K562 (cell line): ENCODE data around the gene ACTBL2. TPM values are rescaled to one million over a fixed set of nuclear protein-coding genes. Genes with fewer than 3 reads are reported as not detected.
A peak's percentile ranks its signal among the peaks of the same experiment; 100 is the strongest.

Experiments
- ATAC-seq: fragments of 200-7000 bp; cut with Tn5 transposase; 3 replicates; pipeline ENCODE4 v1.9.1; 2020; ENCODE audit warnings: moderate library complexity
- BruUV-seq: library from RNA; stranded (reverse); fragments of 400-500 nt; replicated peaks from 2 replicates; lab custom pipeline; 2021; lab: Mats Ljungman, UMichigan
- CTCF ChIA-PET: fragments of 300-600 bp; formaldehyde crosslinking; extraction: SDS; loops from one replicate; lab custom pipeline; 2021; ENCODE audit warnings: low intra/inter-chr PET ratio; lab: Yijun Ruan, JAX
- POLR2A ChIA-PET: fragments of 300-600, 350-650 bp; sonication (Branson Sonifier 250); formaldehyde crosslinking; extraction: SDS; loops from one replicate; lab custom pipeline; 2021; ENCODE audit warnings: antibody characterized with exemption, inconsistent platforms; lab: Yijun Ruan, JAX
- DNase-seq, 4 experiments: peaks; one replicate each; pipeline versions ENCODE4 v3.0.0 to v3.0.0-alpha.2; 2011 to 2018; ENCODE audit warnings: low spot score in 3 of 4, mixed read lengths in 3 of 4; ENCODE audit errors: extremely low read depth in 1 of 4
- FAIRE-seq: peaks from 2 replicates; lab custom pipeline; 2011; peaks lifted over from hg19 to GRCh38; lab: Jason Lieb, UNC
- H2AFZ ChIP-seq: 2 replicates; pipeline ENCODE4 v1.6.0; 2011; ENCODE audit warnings: low read depth, low read length, control low read depth, inconsistent platforms
- H3K27ac ChIP-seq: fragments of 200-600 bp; 3 replicates; pipeline ENCODE4 v1.8.0; 2011; ENCODE audit warnings: low read depth, mild to moderate bottlenecking, control low read depth, inconsistent platforms, low read length, moderate library complexity, mixed read lengths; ENCODE audit errors: extremely low read depth
- H3K27me3 ChIP-seq, 2 experiments: fragments of 300-600 bp in 1 of 2; 2 replicates in 1 of 2; 3 replicates in 1 of 2; pipeline versions ENCODE4 v1.6.0 to v1.8.0; 2011; ENCODE audit warnings: inconsistent platforms in 2 of 2, low read length in 2 of 2, mild to moderate bottlenecking in 1 of 2, mixed read lengths in 1 of 2, moderate library complexity in 1 of 2; ENCODE audit not compliant: control insufficient read depth in 2 of 2, insufficient read depth in 2 of 2
- H3K36me3 ChIP-seq: fragments of 300-600 bp; 3 replicates; pipeline ENCODE4 v1.8.0; 2011; ENCODE audit warnings: mild to moderate bottlenecking, low read length, inconsistent platforms; ENCODE audit not compliant: control insufficient read depth, insufficient read depth
- H3K4me1 ChIP-seq, 2 experiments: fragments of 200-600 bp in 1 of 2; replicated peaks in 1 of 2; 2 replicates in 1 of 2; 3 replicates in 1 of 2; pipeline versions ENCODE4 v1.5.1 to v1.8.0; 2011; ENCODE audit warnings: inconsistent platforms in 2 of 2, low read length in 2 of 2, mild to moderate bottlenecking in 1 of 2, mixed read lengths in 1 of 2, moderate library complexity in 1 of 2; ENCODE audit not compliant: control insufficient read depth in 2 of 2, insufficient read depth in 2 of 2
- H3K4me2 ChIP-seq: 2 replicates; pipeline ENCODE4 v1.6.1; 2011; ENCODE audit warnings: low read length, control low read depth, inconsistent platforms, mixed read lengths; ENCODE audit not compliant: insufficient read depth
- H3K4me3 ChIP-seq: fragments of 200-600 bp; sonication (generic), shearing (Covaris generic); 2 replicates; pipeline ENCODE4 v1.5.1; 2016; ENCODE audit warnings: control low read depth, inconsistent platforms
- H3K79me2 ChIP-seq: fragments of 200-600 bp; 3 replicates; pipeline ENCODE4 v1.8.0; 2011; ENCODE audit warnings: low read length, inconsistent platforms; ENCODE audit not compliant: control insufficient read depth, insufficient read depth
- H3K9ac ChIP-seq, 2 experiments: 2 replicates each; pipeline versions ENCODE4 v1.6.0 to v1.6.1; 2011; ENCODE audit warnings: low read depth in 2 of 2, low read length in 2 of 2, control low read depth in 1 of 2, inconsistent platforms in 1 of 2, mild to moderate bottlenecking in 1 of 2, mixed read lengths in 1 of 2; ENCODE audit not compliant: insufficient read depth in 1 of 2
- H3K9me1 ChIP-seq: one replicate; pipeline ENCODE4 v1.6.0; 2011; ENCODE audit warnings: inconsistent platforms, mild to moderate bottlenecking, low read length, moderate library complexity; ENCODE audit not compliant: control insufficient read depth, insufficient read depth
- H3K9me3 ChIP-seq: replicated peaks from 2 replicates; pipeline ENCODE4 v1.5.1; 2011; ENCODE audit warnings: low read depth, low read length, inconsistent platforms; ENCODE audit not compliant: control insufficient read depth, insufficient read depth
- H4K20me1 ChIP-seq: replicated peaks from 2 replicates; pipeline ENCODE4 v1.6.1; 2011; ENCODE audit warnings: low read length, inconsistent platforms, mixed read lengths; ENCODE audit not compliant: control insufficient read depth, insufficient read depth
- ATF7 ChIP-seq: fragments of 450-650 bp; IDR thresholded peaks from 2 replicates; pipeline ENCODE4 v1.7.1; 2014; ENCODE audit warnings: mild to moderate bottlenecking, moderate library complexity
- COPS2 ChIP-seq: fragments of 450-650 bp; conservative IDR thresholded peaks from 2 replicates; pipeline ENCODE4 v1.6.1; 2016; ENCODE audit warnings: mild to moderate bottlenecking, moderate library complexity
- EGR1 ChIP-seq: fragments of 450-650 bp; conservative IDR thresholded peaks from 2 replicates; pipeline ENCODE4 v1.6.1; 2017; ENCODE audit warnings: mild to moderate bottlenecking
- ETV1 ChIP-seq: fragments of 450-650 bp; conservative IDR thresholded peaks from 2 replicates; pipeline ENCODE4 v1.6.1; 2016; ENCODE audit warnings: missing genetic modification characterization, control low read depth, low read depth, missing compliant biosample characterization
- FOXA1 ChIP-seq: fragments of 450-650 bp; IDR thresholded peaks from 2 replicates; pipeline ENCODE4 v1.6.1; 2016; ENCODE audit warnings: mild to moderate bottlenecking, borderline replicate concordance
- MAFF ChIP-seq: IDR thresholded peaks from 2 replicates; pipeline ENCODE4 v1.6.1; 2012; ENCODE audit warnings: low read length, improper control_type of control experiment
- PTRF ChIP-seq: fragments of 450-650 bp; IDR thresholded peaks from 2 replicates; pipeline ENCODE4 v1.6.1; 2016; ENCODE audit warnings: mild to moderate bottlenecking, missing genetic modification characterization, missing compliant biosample characterization
- PYGO2 ChIP-seq: fragments of 450-650 bp; IDR thresholded peaks from 2 replicates; pipeline ENCODE4 v1.6.1; 2016; ENCODE audit warnings: mild to moderate bottlenecking, missing genetic modification characterization, moderate library complexity, missing compliant biosample characterization
- RAD21 ChIP-seq, 2 experiments: fragments of 250-450 bp in 1 of 2; fragments of 450-650 bp in 1 of 2; sonication (Bioruptor Pico) in 1 of 2; formaldehyde crosslinking in 1 of 2; IDR thresholded peaks in 1 of 2; conservative IDR thresholded peaks in 1 of 2; 2 replicates each; pipeline versions ENCODE4 v1.4.0 to v1.8.0; 2020 to 2022; ENCODE audit warnings: mild to moderate bottlenecking in 2 of 2, moderate library complexity in 1 of 2
- SNIP1 ChIP-seq: fragments of 450-650 bp; IDR thresholded peaks from 2 replicates; pipeline ENCODE4 v1.7.1; 2017; ENCODE audit warnings: low read depth, mild to moderate bottlenecking
- TBL1XR1 ChIP-seq, 2 experiments: IDR thresholded peaks; 2 replicates each; pipeline ENCODE4 v1.6.1; 2012; ENCODE audit warnings: improper control_type of control experiment in 2 of 2, low read length in 2 of 2, mild to moderate bottlenecking in 1 of 2
- ZFP1 ChIP-seq: fragments of 450-650 bp; formaldehyde crosslinking; IDR thresholded peaks from 2 replicates; pipeline ENCODE4 v1.4.0; 2020; ENCODE audit warnings: mild to moderate bottlenecking, mixed read lengths
- WGBS: fragments of 100-300 bp; shearing (Covaris generic); methylation state at CpG from one replicate; pipeline ENCODE4 v1.1.6; 2016; ENCODE audit warnings: low coverage, mixed read lengths; ENCODE audit not compliant: insufficient coverage; ENCODE audit errors: missing lambda C conversion rate; 5-methylcytosine and 5-hydroxymethylcytosine counted together
- in situ Hi-C: fragments of 300-500 bp; cut with MboI; formaldehyde crosslinking; loops from 4 replicates; pipeline ENCODE4 v1.15.0; 2018; ENCODE audit warnings: inconsistent platforms, mixed read lengths
- intact Hi-C: fragments of 100-400 bp; cut with micrococcal nuclease; formaldehyde crosslinking; loops from 2 replicates; pipeline ENCODE4 v1.14.2; 2022
- polyA plus RNA-seq, 8 experiments: library from polyadenylated mRNA; depleted of rRNA in 4 of 8; stranded (reverse) in 5 of 8; unstranded in 3 of 8; fragments of >200 nt; fragmentation: Nextera tagmentation in 2 of 8; fragmentation: Illumina TruSeq in 1 of 8; extraction: Ambion mirVana in 2 of 8; extraction: Trizol in 1 of 8; gene quantifications; 2 replicates each; pipeline versions ENCODE4 v1.2.1 to v1.2.3, GENCODE V29; 2011 to 2014; ENCODE audit warnings: inconsistent platforms in 1 of 8, missing spikeins in 1 of 8
- total RNA-seq, 7 experiments: library from RNA; depleted of rRNA in 6 of 7; stranded (reverse); fragments of >200 nt in 6 of 7; fragmentation: Illumina TruSeq in 2 of 7; extraction: Trizol in 2 of 7; gene quantifications; 2 replicates each; pipeline versions ENCODE4 v1.2.1 to v1.2.3, GENCODE V29; 2011 to 2021; ENCODE audit warnings: low replicate concordance in 1 of 7
- TF ChIP-seq, protein P1 (sequence below): sonication (generic); formaldehyde crosslinking; IDR thresholded peaks from 2 replicates; pipeline ENCODE4 v1.5.0; 2020; ENCODE audit warnings: missing genetic modification reagents
- TF ChIP-seq, protein P2 (sequence below), 2 experiments: IDR thresholded peaks; 2 replicates each; pipeline ENCODE4 v1.6.1; 2012; ENCODE audit warnings: improper control_type of control experiment in 2 of 2, low read depth in 2 of 2, low read length in 2 of 2, borderline replicate concordance in 1 of 2
- TF ChIP-seq, protein P3 (sequence below): fragments of 450-650 bp; formaldehyde crosslinking; IDR thresholded peaks from 2 replicates; pipeline ENCODE4 v1.4.0; 2020; ENCODE audit warnings: mild to moderate bottlenecking, moderate library complexity

The ACTBL2 gene
- total and polyA plus RNA-seq, 9 of the 15 experiments (the other 6 are each of a cell fraction or from before 2014, with no cell fraction given): not detected

DNA sequence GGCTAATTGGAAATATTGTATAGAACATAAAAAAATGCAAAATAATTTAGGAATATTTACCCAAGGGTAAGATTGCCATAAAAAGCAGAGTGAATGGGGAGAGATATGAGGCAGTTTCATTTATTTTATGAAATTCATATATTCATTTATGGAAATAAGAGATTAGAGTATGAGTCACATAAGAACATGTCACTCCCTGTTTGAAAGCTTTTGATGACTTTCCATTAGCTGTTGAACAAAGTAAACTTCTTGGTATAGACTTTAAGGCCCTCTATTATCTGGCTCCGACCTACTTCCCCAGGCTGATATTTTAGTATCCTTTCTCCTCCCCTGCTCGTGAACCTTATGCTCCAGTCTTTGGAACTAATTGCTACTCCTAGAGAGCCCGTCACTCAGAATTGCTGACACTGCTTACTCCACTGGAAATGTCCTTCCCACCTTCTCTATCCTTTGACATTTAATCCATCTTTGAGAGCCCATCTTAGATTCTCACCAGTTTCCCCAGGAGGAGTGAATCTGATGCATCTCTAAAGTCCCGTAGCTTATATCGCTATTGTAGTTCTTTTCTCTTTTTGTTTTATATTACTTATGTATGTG is 8.9 kb upstream of the ACTBL2 start:
- H3K79me2 ChIP-seq: no peaks in the 10 kb centered on the region
- intact Hi-C loops: loop anchor here (2.0 kb wide), 1 partner anchor 193 kb away; no protein-coding TSS in a partner anchor
- no peak overlapping the region for H3K4me3 ChIP-seq
- peaks cover 0 to 19% of the 10 kb centered on the region in 2 experiments; a peak in 4 of 5 replicates for H3K4me1 ChIP-seq
- DNase-seq (peak in 2 of 4 experiments; percentile 3 to 16), FAIRE-seq (no peak), ATAC-seq (no peak)
- H2AFZ ChIP-seq: no peak overlapping the region
- H3K9me1 ChIP-seq: no peaks in the 10 kb centered on the region
- no peaks in the 10 kb centered on the region for H4K20me1 ChIP-seq
- in situ Hi-C loops: loop anchor here (25.0 kb wide), 1 partner anchor 971 kb away; the partner anchor contains the start of gene PLK2
- 11% methylated on average over 5 of the region's 5 CpGs for WGBS
- no peaks in the 10 kb centered on the region for H3K9me3 ChIP-seq
- ChIA-PET POLR2A (no interaction called here), CTCF (no interaction called here)
- H3K4me2 ChIP-seq: no peak overlapping the region
- no peak overlapping the region for H3K9ac ChIP-seq
- no peaks in the 10 kb centered on the region for H3K27me3 ChIP-seq
- H3K36me3 ChIP-seq: no peaks in the 10 kb centered on the region
- no peak overlapping the region for H3K27ac ChIP-seq
- BruUV-seq: no TSS peak
- no peak for TF ChIP-seq TBL1XR1 (IDR thresholded peaks at IDR 0.05; ENCODE audit: low read length in 2 of 2)
- no peak for TF ChIP-seq COPS2
- no peak for TF ChIP-seq FOXA1
- no peak for TF ChIP-seq PYGO2 (tag)
- TF ChIP-seq, protein P1, sequence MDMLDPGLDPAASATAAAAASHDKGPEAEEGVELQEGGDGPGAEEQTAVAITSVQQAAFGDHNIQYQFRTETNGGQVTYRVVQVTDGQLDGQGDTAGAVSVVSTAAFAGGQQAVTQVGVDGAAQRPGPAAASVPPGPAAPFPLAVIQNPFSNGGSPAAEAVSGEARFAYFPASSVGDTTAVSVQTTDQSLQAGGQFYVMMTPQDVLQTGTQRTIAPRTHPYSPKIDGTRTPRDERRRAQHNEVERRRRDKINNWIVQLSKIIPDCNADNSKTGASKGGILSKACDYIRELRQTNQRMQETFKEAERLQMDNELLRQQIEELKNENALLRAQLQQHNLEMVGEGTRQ (CRISPR knock-in tag): no peak
- no peak for TF ChIP-seq SNIP1
- no peak for TF ChIP-seq EGR1
- TF ChIP-seq PTRF (tag): no peak
- TF ChIP-seq, protein P2, sequence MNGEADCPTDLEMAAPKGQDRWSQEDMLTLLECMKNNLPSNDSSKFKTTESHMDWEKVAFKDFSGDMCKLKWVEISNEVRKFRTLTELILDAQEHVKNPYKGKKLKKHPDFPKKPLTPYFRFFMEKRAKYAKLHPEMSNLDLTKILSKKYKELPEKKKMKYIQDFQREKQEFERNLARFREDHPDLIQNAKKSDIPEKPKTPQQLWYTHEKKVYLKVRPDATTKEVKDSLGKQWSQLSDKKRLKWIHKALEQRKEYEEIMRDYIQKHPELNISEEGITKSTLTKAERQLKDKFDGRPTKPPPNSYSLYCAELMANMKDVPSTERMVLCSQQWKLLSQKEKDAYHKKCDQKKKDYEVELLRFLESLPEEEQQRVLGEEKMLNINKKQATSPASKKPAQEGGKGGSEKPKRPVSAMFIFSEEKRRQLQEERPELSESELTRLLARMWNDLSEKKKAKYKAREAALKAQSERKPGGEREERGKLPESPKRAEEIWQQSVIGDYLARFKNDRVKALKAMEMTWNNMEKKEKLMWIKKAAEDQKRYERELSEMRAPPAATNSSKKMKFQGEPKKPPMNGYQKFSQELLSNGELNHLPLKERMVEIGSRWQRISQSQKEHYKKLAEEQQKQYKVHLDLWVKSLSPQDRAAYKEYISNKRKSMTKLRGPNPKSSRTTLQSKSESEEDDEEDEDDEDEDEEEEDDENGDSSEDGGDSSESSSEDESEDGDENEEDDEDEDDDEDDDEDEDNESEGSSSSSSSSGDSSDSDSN (IDR thresholded peaks at IDR 0.05; ENCODE audit: borderline replicate concordance in 1 of 2, low read depth in 2 of 2, low read length in 2 of 2): no peak
- TF ChIP-seq RAD21 (CRISPR knock-in tag; conservative IDR thresholded peaks at IDR 0.05 in 1 of 2, IDR thresholded peaks at IDR 0.05 in 1 of 2): no peak
- peak; percentile 39; the same call in 1 of the 2 replicates for TF ChIP-seq MAFF
- no peak for TF ChIP-seq ZFP1 (CRISPR knock-in tag)
- no peak for TF ChIP-seq ATF7
- TF ChIP-seq ETV1 (tag): no peak
- TF ChIP-seq, protein P3, sequence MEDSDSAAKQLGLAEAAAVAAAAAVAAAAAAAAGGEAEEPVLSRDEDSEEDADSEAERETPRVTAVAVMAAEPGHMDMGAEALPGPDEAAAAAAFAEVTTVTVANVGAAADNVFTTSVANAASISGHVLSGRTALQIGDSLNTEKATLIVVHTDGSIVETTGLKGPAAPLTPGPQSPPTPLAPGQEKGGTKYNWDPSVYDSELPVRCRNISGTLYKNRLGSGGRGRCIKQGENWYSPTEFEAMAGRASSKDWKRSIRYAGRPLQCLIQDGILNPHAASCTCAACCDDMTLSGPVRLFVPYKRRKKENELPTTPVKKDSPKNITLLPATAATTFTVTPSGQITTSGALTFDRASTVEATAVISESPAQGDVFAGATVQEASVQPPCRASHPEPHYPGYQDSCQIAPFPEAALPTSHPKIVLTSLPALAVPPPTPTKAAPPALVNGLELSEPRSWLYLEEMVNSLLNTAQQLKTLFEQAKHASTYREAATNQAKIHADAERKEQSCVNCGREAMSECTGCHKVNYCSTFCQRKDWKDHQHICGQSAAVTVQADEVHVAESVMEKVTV (CRISPR knock-in tag): no peak
